IMR-90 (cell line): ENCODE data around the gene CDH13.

Experiments used
- CTCF ChIP-seq: conservative IDR thresholded peaks from 2 replicates; pipeline ENCODE4 v1.5.1; 2012; ENCODE audit warnings: mild to moderate bottlenecking, low read depth, low read length, improper control_type of control experiment
- MAFK ChIP-seq: IDR thresholded peaks from 2 replicates; pipeline ENCODE4 v1.6.1; 2012; ENCODE audit warnings: low read depth, low read length, improper control_type of control experiment
- MXI1 ChIP-seq: IDR thresholded peaks from 2 replicates; pipeline ENCODE4 v1.6.1; 2012; ENCODE audit warnings: low read depth, mild to moderate bottlenecking, low read length, moderate library complexity, borderline replicate concordance
- POLR2A ChIP-seq: IDR thresholded peaks from 2 replicates; pipeline ENCODE4 v1.6.1; 2012; ENCODE audit warnings: mild to moderate bottlenecking, low read depth, low read length

GRCh38 chr16:83185902-83186301 lies 559.1 kb downstream of the CDH13 start:
- TF ChIP-seq CTCF = no peak
- TF ChIP-seq MXI1 = no peak
- TF ChIP-seq MAFK = no peak
- TF ChIP-seq POLR2A = no peak
